CD4-positive, alpha-beta T cell (primary cell): ENCODE results near the gene ATP8A1. TPM values are rescaled to one million over a fixed set of nuclear protein-coding genes. Genes with fewer than 3 reads are reported as not detected.

Experiments used
- ATAC-seq: fragments of 200-7000 bp; cut with Tn5 transposase; one replicate; pipeline ENCODE4 v1.10.0; 2022; ENCODE audit warnings: mild to moderate bottlenecking; ENCODE audit not compliant: poor library complexity
- CTCF ChIA-PET: fragments of 350-600 bp; sonication (Branson Sonifier 250); formaldehyde crosslinking; loops from one replicate; lab custom pipeline; 2021; ENCODE audit warnings: antibody characterized with exemption, inconsistent platforms; lab: Charles Lee
- POLR2A ChIA-PET: fragments of 350-600 bp; sonication (Branson Sonifier 250); formaldehyde crosslinking; loops from one replicate; lab custom pipeline; 2021; ENCODE audit warnings: antibody characterized with exemption, inconsistent platforms; lab: Charles Lee
- DNase-seq, 14 experiments: peaks; one replicate each; pipeline ENCODE4 v3.0.0-alpha.2; 2013 to 2020; ENCODE audit warnings: mixed read lengths in 2 of 14
- H3K27ac ChIP-seq, 2 donors: one replicate each; pipeline versions ENCODE4 v1.5.1 to v1.7.0; 2013; ENCODE audit warnings: low read length in 2 of 2, low read depth in 1 of 2, mild to moderate bottlenecking in 1 of 2
- H3K27me3 ChIP-seq, 2 experiments: 1 replicate in 1 of 2; 2 replicates in 1 of 2; pipeline versions ENCODE4 v1.6.1 to v1.7.0; 2013; ENCODE audit warnings: low read length in 2 of 2, control low read depth in 1 of 2, mild to moderate bottlenecking in 1 of 2, moderate library complexity in 1 of 2; ENCODE audit not compliant: insufficient read depth in 2 of 2, control insufficient read depth in 1 of 2
- H3K36me3 ChIP-seq: one replicate; pipeline ENCODE4 v1.6.1; 2013; ENCODE audit warnings: low read length, control low read depth; ENCODE audit not compliant: insufficient read depth
- H3K4me1 ChIP-seq: one replicate; pipeline ENCODE4 v1.6.1; 2013; ENCODE audit warnings: low read length, control low read depth; ENCODE audit not compliant: insufficient read depth
- H3K4me3 ChIP-seq: one replicate; pipeline ENCODE4 v1.5.1; 2013; ENCODE audit warnings: mild to moderate bottlenecking, low read length, moderate library complexity
- H3K9me3 ChIP-seq, 2 experiments: 1 replicate in 1 of 2; 2 replicates in 1 of 2; pipeline versions ENCODE4 v1.6.1 to v1.7.0; 2013; ENCODE audit warnings: low read length in 2 of 2, mild to moderate bottlenecking in 2 of 2, control low read depth in 1 of 2, moderate library complexity in 1 of 2; ENCODE audit not compliant: control insufficient read depth in 1 of 2, insufficient read depth in 1 of 2
- H3K27ac Mint-ChIP-seq: one replicate; pipeline ENCODE4 v1.8.0; 2020; ENCODE audit warnings: mixed read lengths
- H3K27me3 Mint-ChIP-seq: one replicate; pipeline ENCODE4 v1.8.0; 2021; ENCODE audit warnings: mixed read lengths
- H3K36me3 Mint-ChIP-seq: one replicate; pipeline ENCODE4 v1.8.0; 2021; ENCODE audit warnings: low read depth, mixed read lengths
- H3K4me1 Mint-ChIP-seq: one replicate; pipeline ENCODE4 v1.8.0; 2021; ENCODE audit warnings: low read depth, mixed read lengths
- H3K4me3 Mint-ChIP-seq: one replicate; pipeline ENCODE4 v1.8.0; 2020; ENCODE audit warnings: mild to moderate bottlenecking, mixed read lengths
- H3K9me3 Mint-ChIP-seq: one replicate; pipeline ENCODE4 v1.8.0; 2020; ENCODE audit warnings: mixed read lengths
- CTCF ChIP-seq: fragments of 200-600 bp; IDR thresholded peaks from one replicate; pipeline ENCODE4 v1.8.0; 2022; ENCODE audit warnings: antibody characterized with exemption, mild to moderate bottlenecking
- intact Hi-C, 2 experiments: fragments of 100-400 bp; cut with DNase I in 1 of 2; cut with micrococcal nuclease in 1 of 2; formaldehyde crosslinking; loops; one replicate each; pipeline versions ENCODE4 v1.15.1 to v1.9.0; 2023 to 2025; cut with DNase I, micrococcal nuclease
- total RNA-seq, 174 experiments: library from RNA in 2 of 174; stranded (reverse) in 2 of 174; gene quantifications; one replicate each; pipeline ENCODE4 v1.2.3 and lab custom pipeline; 2021 to 2026

Gene ATP8A1
- total RNA-seq, 2 experiments from 2014 or later, result 44.9 to 45.5 TPM

- no peak overlapping the region for H3K27ac ChIP-seq
- ChIA-PET CTCF (no interaction called here), POLR2A (no interaction called here)
- ATAC-seq (no peak), DNase-seq (no peak)
- no peaks in the 10 kb centered on the region for H3K27me3 ChIP-seq
- H3K36me3 ChIP-seq, result peaks cover 3% of the 10 kb centered on the region
- Mint-ChIP-seq H3K27ac (no peak overlapping the region), H3K4me3 (no peak overlapping the region), H3K36me3 (peaks cover 26% of the 10 kb centered on the region), H3K27me3 (no peaks in the 10 kb centered on the region), H3K9me3 (no peaks in the 10 kb centered on the region), H3K4me1 (no peaks in the 10 kb centered on the region)
- no peaks in the 10 kb centered on the region for H3K4me1 ChIP-seq
- no peak for TF ChIP-seq CTCF
- H3K4me3 ChIP-seq, result no peak overlapping the region
- no peaks in the 10 kb centered on the region for H3K9me3 ChIP-seq
- intact Hi-C loops, result loop anchor here in 1 of 2 experiments (10.0 kb wide), 1 partner anchor 588 kb away; no protein-coding TSS in a partner anchor
Measured at GRCh38 chr4:42566835-42567234, 90.1 kb downstream of the ATP8A1 start.

- H3K36me3 Mint-ChIP-seq, result peaks cover 38% of the 10 kb centered on the region
- no peak overlapping the region for H3K27ac Mint-ChIP-seq
- H3K4me3 Mint-ChIP-seq, result no peak overlapping the region
- no peak for ATAC-seq
- TF ChIP-seq CTCF, result no peak
- no peak overlapping the region for H3K27ac ChIP-seq
- no peaks in the 10 kb centered on the region for H3K27me3 Mint-ChIP-seq
- no peaks in the 10 kb centered on the region for H3K9me3 ChIP-seq
- H3K27me3 ChIP-seq, result no peaks in the 10 kb centered on the region
- no peaks in the 10 kb centered on the region for H3K4me1 Mint-ChIP-seq
- ChIA-PET CTCF (no interaction called here), POLR2A (no interaction called here)
- no peaks in the 10 kb centered on the region for H3K9me3 Mint-ChIP-seq
- H3K4me3 ChIP-seq, result no peak overlapping the region
- H3K4me1 ChIP-seq, result no peaks in the 10 kb centered on the region
- no peak for DNase-seq
- intact Hi-C loops, result loop anchor here in 1 of 2 experiments (10.0 kb wide), 1 partner anchor 593 kb away; no protein-coding TSS in a partner anchor
- H3K36me3 ChIP-seq, result peaks cover 11% of the 10 kb centered on the region
Measured at GRCh38 chr4:42562016-42562415, 94.9 kb downstream of the ATP8A1 start.

GRCh38 chr4:42561031-42561430, 95.9 kb downstream of the ATP8A1 start:
- peaks cover 44% of the 10 kb centered on the region for H3K36me3 Mint-ChIP-seq
- no peak for TF ChIP-seq CTCF
- no peaks in the 10 kb centered on the region for H3K9me3 Mint-ChIP-seq
- H3K27me3 Mint-ChIP-seq, result no peaks in the 10 kb centered on the region
- H3K4me3 Mint-ChIP-seq, result no peak overlapping the region
- no peaks in the 10 kb centered on the region for H3K4me1 Mint-ChIP-seq
- Histone ChIP-seq H3K4me3 (no peak overlapping the region), H3K27me3 (no peaks in the 10 kb centered on the region), H3K27ac (no peak overlapping the region), H3K9me3 (no peaks in the 10 kb centered on the region), H3K4me1 (no peaks in the 10 kb centered on the region), H3K36me3 (peaks cover 11% of the 10 kb centered on the region)
- intact Hi-C loops, result loop anchor here in 1 of 2 experiments (10.0 kb wide), 1 partner anchor 594 kb away; no protein-coding TSS in a partner anchor
- CTCF ChIA-PET, result interaction anchor here (1.3 kb wide), 1 partner anchor 11 kb away, joined by 4 read pairs; no protein-coding TSS in a partner anchor
- DNase-seq (no peak), ATAC-seq (no peak)
- H3K27ac Mint-ChIP-seq, result no peak overlapping the region
- POLR2A ChIA-PET, result no interaction called here
